GM10266 (cell line): Measurements from ENCODE around the gene MXI1.

Experiments used
- DNase-seq: peaks from one replicate; pipeline ENCODE4 v3.0.0; 2012; ENCODE audit errors: extremely low spot score
- TF ChIP-seq, protein P1 (sequence below): IDR thresholded peaks from 2 replicates; pipeline ENCODE4 v1.5.1; 2012; ENCODE audit warnings: mild to moderate bottlenecking, low read depth; ENCODE audit not compliant: control insufficient read depth, insufficient read depth; ENCODE audit errors: missing control alignments

Gene MXI1

DNA sequence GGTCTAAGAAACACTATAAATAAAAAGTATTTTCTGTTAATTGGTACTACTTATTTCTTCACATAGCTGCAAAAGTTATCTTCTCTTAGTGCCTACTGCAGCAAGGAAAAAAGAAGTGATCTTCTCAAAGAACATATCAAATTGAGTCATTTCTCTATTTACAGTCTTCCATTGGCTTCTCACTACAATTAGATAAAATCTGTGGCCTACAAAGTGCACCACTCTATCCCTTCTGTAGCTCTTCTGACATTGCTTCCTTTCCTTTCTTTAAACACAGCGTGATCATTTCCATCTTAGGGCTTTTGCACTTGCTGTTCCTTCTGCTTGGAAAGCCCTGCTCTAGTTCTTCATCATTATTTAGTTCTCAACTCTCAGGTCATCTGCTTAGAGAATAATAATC lies 44.7 kb downstream of the MXI1 start:
- DNase-seq: no peak
- TF ChIP-seq, protein P1, sequence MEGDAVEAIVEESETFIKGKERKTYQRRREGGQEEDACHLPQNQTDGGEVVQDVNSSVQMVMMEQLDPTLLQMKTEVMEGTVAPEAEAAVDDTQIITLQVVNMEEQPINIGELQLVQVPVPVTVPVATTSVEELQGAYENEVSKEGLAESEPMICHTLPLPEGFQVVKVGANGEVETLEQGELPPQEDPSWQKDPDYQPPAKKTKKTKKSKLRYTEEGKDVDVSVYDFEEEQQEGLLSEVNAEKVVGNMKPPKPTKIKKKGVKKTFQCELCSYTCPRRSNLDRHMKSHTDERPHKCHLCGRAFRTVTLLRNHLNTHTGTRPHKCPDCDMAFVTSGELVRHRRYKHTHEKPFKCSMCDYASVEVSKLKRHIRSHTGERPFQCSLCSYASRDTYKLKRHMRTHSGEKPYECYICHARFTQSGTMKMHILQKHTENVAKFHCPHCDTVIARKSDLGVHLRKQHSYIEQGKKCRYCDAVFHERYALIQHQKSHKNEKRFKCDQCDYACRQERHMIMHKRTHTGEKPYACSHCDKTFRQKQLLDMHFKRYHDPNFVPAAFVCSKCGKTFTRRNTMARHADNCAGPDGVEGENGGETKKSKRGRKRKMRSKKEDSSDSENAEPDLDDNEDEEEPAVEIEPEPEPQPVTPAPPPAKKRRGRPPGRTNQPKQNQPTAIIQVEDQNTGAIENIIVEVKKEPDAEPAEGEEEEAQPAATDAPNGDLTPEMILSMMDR: no peak

DNA sequence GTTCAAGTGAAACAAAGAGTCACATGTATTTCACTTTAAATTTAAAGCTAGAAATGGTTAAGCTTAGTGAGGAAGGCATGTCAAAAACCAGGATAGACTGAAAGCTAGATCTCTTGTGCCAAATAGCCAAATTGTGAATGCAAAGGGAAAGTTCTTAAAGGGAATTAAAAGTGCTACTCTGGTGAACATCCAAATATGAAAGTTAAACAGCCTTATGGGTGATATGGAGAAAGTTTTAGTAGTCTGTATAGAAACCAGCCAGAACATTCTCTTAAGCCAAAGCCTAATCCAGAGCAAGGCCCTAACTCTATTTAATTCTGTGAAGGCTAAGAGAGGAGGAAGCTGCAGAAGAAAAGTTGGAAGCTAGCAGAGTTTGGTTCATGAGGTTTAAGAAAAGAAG lies 47.1 kb downstream of the MXI1 start:
- no peak for DNase-seq
- TF ChIP-seq, protein P1: no peak

DNA sequence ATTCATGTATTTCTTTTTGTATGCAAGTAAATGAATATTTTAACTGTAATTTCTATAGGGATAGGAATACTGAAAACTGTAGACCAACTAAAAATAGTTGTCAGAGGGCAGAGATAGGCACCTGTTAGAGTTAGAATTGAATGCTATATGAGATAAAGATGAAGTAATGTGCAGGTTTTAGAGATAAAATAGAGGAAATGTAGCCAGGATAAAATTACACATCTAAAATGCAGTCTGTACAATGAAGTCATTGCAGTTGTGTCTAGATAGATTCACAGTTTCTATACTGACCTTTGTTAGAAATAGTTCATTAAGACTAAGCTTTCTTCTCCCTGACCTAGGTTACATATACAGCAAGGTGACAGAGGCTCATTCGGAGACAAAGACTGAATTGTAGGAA lies 51.1 kb downstream of the MXI1 start:
- DNase-seq: no peak
- TF ChIP-seq, protein P1: no peak

DNA sequence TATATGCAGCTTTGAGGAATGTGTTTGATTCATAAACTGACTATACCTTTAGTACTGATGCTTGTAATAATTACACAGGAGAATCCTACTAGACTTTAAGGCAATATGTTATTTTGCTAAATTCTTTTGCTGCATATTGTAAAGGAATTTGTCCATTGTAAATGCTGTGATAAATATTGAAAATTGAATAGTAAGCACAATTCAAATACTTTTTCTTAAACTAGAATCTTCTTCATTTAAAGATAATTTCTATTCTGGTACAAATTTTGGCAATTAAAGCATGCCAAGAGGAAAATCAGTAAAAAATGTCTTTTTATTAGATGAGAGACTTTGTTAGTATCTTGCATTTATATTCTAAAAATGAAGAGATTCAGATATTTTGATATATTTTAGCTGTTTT lies 51.9 kb downstream of the MXI1 start:
- TF ChIP-seq, protein P1: no peak
- DNase-seq: no peak

DNA sequence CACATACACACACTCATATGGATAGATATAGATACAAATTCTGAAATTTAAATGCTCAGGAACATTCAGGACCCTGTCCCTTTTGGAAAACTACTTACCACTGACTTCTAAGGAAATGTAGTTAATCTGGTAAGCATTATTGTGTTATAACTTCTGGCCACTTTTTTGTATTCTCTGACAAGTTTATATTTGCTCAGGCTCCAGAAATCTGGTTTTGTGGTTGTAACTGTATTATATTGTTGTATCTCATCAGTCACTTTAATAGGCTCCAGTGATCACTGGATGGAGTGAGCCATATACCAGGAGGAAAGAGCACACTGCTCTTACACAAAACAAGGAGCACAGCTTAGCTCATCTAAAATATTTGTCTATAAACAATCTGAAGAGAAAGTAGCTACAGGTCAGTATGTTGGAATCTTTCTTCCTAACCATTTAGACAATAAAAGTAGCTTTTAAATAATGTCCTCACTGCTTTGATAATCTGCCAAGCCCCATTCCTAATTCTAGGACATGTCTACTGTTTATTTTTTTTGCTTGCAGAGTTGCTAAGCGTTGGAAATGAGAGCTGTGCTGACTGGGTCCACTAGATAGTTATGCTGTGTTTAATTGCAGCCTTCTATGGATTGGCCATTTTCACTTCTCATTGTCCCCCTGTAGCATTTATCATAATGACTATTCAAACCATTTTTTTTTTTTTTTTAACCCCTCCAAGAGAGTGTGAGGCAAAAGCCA lies 53.5 kb downstream of the MXI1 start:
- TF ChIP-seq, protein P1: no peak
- no peak for DNase-seq

DNA sequence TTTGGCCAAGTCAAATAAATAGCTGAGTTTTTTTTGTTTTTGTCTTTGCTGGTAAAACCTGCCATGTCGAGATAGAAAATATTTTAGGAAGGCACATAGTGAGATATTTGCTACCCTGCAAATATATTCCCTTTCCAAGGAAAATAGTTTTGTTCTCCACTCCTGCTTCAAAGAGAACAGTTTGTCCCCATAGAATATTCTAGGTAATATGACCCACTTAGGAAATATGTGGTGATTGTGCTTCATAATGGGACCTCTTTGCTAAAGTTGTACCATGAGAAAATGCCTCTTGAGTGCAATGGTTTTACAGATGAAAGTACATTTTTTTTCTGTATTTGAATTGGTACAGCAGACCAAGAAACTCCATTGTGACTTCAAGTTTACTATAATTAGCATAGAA lies 55.8 kb downstream of the MXI1 start:
- DNase-seq: no peak
- TF ChIP-seq, protein P1: no peak

DNA sequence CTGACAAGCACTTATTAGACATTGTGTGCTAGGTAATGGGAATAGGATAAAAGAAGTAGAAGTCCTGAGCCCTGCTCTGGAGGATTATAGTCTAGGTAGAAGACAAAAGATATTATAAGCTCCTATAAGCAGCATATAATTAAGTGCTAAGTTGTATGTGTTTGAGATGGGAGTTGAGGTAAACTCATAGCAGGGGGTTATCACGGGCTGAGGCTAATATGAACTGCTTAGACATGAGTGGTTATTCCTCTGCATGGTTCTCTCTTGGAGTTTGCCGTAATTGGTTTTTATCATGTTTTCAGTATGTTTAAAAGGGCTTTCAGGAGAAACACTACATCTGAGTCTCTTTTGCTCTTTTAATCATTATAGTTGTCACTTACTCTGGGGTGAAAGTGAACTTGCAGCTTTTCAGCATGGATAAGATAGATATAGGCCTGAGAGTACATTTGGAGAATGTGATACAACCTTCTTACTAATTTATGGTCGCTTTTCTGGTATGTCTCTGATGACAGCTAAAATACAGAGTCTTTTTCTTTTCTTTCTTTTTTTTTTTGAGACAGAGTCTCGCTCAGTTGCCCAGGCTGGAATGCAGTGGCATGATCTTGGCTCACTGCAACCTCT lies 58.3 kb downstream of the MXI1 start:
- TF ChIP-seq, protein P1: no peak

More for the DNA sequence above, 58.3 kb downstream of the MXI1 start:
- no peak for DNase-seq
